HG02840 (cell line): ENCODE results near the gene PLXNA3.

Source experiments
- ATAC-seq: cut with Tn5 transposase; IDR thresholded peaks from one replicate; pipeline ENCODE4 v1.9.1; 2021; ENCODE audit warnings: mild to moderate bottlenecking, moderate library complexity, moderate number of reproducible peaks; ENCODE audit not compliant: unreplicated experiment, low FRiP score

The PLXNA3 gene

GRCh38 chrX:154457491-154458115, 478 bp upstream of the PLXNA3 start:
- ATAC-seq: peak; percentile 46

GRCh38 chrX:154458954-154459778, 1.1 kb downstream of the PLXNA3 start:
- ATAC-seq: no peak

- ATAC-seq: no peak
These were observed 1.8 kb downstream of the PLXNA3 start for GRCh38 chrX:154459832-154460231.

GRCh38 chrX:154460326-154460725, 2.2 kb downstream of the PLXNA3 start:
- no peak for ATAC-seq

GRCh38 chrX:154462396-154462795, 4.3 kb downstream of the PLXNA3 start:
- ATAC-seq: no peak

GRCh38 chrX:154463611-154464220, 5.6 kb downstream of the PLXNA3 start:
- ATAC-seq: no peak

- ATAC-seq: no peak
These were observed 6.8 kb downstream of the PLXNA3 start for GRCh38 chrX:154464806-154465365.

- no peak for ATAC-seq
These were observed 7.5 kb downstream of the PLXNA3 start for GRCh38 chrX:154465601-154466000.

GRCh38 chrX:154466036-154466435, 8.0 kb downstream of the PLXNA3 start:
- ATAC-seq: no peak

GRCh38 chrX:154466907-154467306, 8.8 kb downstream of the PLXNA3 start:
- no peak for ATAC-seq

- ATAC-seq: no peak
These were observed 9.5 kb downstream of the PLXNA3 start for GRCh38 chrX:154467556-154467955.

GRCh38 chrX:154468217-154468616, 10.1 kb downstream of the PLXNA3 start:
- no peak for ATAC-seq

GRCh38 chrX:154469114-154469513, 11.0 kb downstream of the PLXNA3 start:
- no peak for ATAC-seq

- no peak for ATAC-seq
These were observed 11.8 kb downstream of the PLXNA3 start for GRCh38 chrX:154469880-154470279.

GRCh38 chrX:154470434-154470833, 12.4 kb downstream of the PLXNA3 start:
- no peak for ATAC-seq

GRCh38 chrX:154470914-154471568, 13.0 kb downstream of the PLXNA3 start:
- no peak for ATAC-seq

- no peak for ATAC-seq
These were observed 14.0 kb downstream of the PLXNA3 start for GRCh38 chrX:154471839-154472684.

- ATAC-seq: no peak
These were observed 14.9 kb downstream of the PLXNA3 start for GRCh38 chrX:154472685-154473632.

- no peak for ATAC-seq
These were observed 15.6 kb downstream of the PLXNA3 start for GRCh38 chrX:154473683-154474082.
